DMS153 treated with DMSO at 0.1 percent for 48 hours (cell line): ENCODE measurements around the gene ZKSCAN1.
A peak's percentile ranks its signal among the peaks of the same experiment; 100 is the strongest.

Experiments
- DNase-seq: peaks from one replicate; lab custom pipeline; 2025; ENCODE audit not compliant: unreplicated experiment; lab: John Stamatoyannopoulos, UW

ZKSCAN1 gene

GRCh38 chr7:100075418-100075817 is 60.0 kb downstream of the ZKSCAN1 start:
- DNase-seq, result no peak

- DNase-seq, result no peak
Measured at GRCh38 chr7:100077205-100077604, 61.8 kb downstream of the ZKSCAN1 start.

- no peak for DNase-seq
Measured at GRCh38 chr7:100079024-100079560, 63.7 kb downstream of the ZKSCAN1 start.

GRCh38 chr7:100080907-100081534 is 65.6 kb downstream of the ZKSCAN1 start:
- DNase-seq, result peak; percentile 8

- DNase-seq, result peak; percentile 96
Measured at GRCh38 chr7:100081535-100082102, 66.2 kb downstream of the ZKSCAN1 start, which contains the start of gene ZNF3. ZNF3 (minus strand) TSS chr7:100081723; CDS start chr7:100077357, 4,366 bp downstream.

- no peak for DNase-seq
Measured at GRCh38 chr7:100082978-100083377, 67.6 kb downstream of the ZKSCAN1 start.

- DNase-seq, result no peak
Measured at GRCh38 chr7:100085515-100085914, 70.1 kb downstream of the ZKSCAN1 start.

- no peak for DNase-seq
Measured at GRCh38 chr7:100087055-100087750, 71.8 kb downstream of the ZKSCAN1 start.

- no peak for DNase-seq
Measured at GRCh38 chr7:100088095-100088620, 72.8 kb downstream of the ZKSCAN1 start.

GRCh38 chr7:100088621-100089457 is 73.4 kb downstream of the ZKSCAN1 start, which contains the start of gene COPS6:
COPS6 (plus strand) TSS chr7:100088969; CDS start chr7:100088991, 22 bp downstream.
- peak; percentile 50 for DNase-seq

- no peak for DNase-seq
Measured at GRCh38 chr7:100089458-100090196, 74.2 kb downstream of the ZKSCAN1 start.

GRCh38 chr7:100090527-100091410 is 75.4 kb downstream of the ZKSCAN1 start:
- DNase-seq, result no peak
